Sigmoid colon (tissue), 7 donors: ENCODE measurements around the gene SKAP1. TPM values are rescaled to one million over a fixed set of nuclear protein-coding genes. Genes with fewer than 3 reads are reported as not detected.

Experiments used
- DNase-seq: peaks from one replicate; pipeline ENCODE4 v3.0.0-alpha.2; 2019
- H3K27ac ChIP-seq, 4 donors: fragments of 200-600 bp; sonication (generic); one replicate each; pipeline ENCODE4 v1.5.1; 2016 to 2019; ENCODE audit warnings: mild to moderate bottlenecking in 1 of 4
- H3K27me3 ChIP-seq, 3 donors: fragments of 200-600 bp; sonication (generic); one replicate each; pipeline ENCODE4 v1.5.1; 2019; ENCODE audit warnings: mild to moderate bottlenecking in 1 of 3
- H3K36me3 ChIP-seq, 4 donors: fragments of 200-600 bp; sonication (generic); one replicate each; pipeline ENCODE4 v1.5.1; 2016 to 2019
- H3K4me1 ChIP-seq, 4 donors: fragments of 200-600 bp; sonication (generic); one replicate each; pipeline ENCODE4 v1.5.1; 2017 to 2019
- H3K4me3 ChIP-seq, 4 donors: fragments of 200-600 bp; sonication (generic); one replicate each; pipeline ENCODE4 v1.5.1; 2017 to 2019; ENCODE audit warnings: mild to moderate bottlenecking in 2 of 4, moderate library complexity in 1 of 4
- H3K9me3 ChIP-seq, 4 donors: fragments of 200-600 bp in 3 of 4; sonication (generic) in 3 of 4; one replicate each; pipeline versions ENCODE4 v1.5.1 to v1.6.1; 2013 to 2019
- EP300 ChIP-seq, 4 donors: sonication (generic); formaldehyde crosslinking; IDR thresholded peaks; one replicate each; pipeline ENCODE4 v1.6.1; 2017; ENCODE audit warnings: antibody characterized with exemption in 4 of 4
- POLR2A ChIP-seq, 2 donors: fragments of 450-650 bp; IDR thresholded peaks; one replicate each; pipeline ENCODE4 v1.6.1; 2016; ENCODE audit warnings: antibody characterized with exemption in 2 of 2, mild to moderate bottlenecking in 2 of 2, moderate library complexity in 2 of 2
- POLR2AphosphoS5 ChIP-seq, 4 donors: sonication (generic); formaldehyde crosslinking; IDR thresholded peaks; one replicate each; pipeline ENCODE4 v1.6.1; 2017; ENCODE audit warnings: antibody characterized with exemption in 4 of 4
- WGBS, 2 donors: extraction: QIAGEN DNeasy Blood & Tissue Kit; methylation state at CpG; one replicate each; pipeline ENCODE4 v1.1.7; 2013; 5-methylcytosine and 5-hydroxymethylcytosine counted together
- intact Hi-C: fragments of 100-400 bp; cut with DNase I; formaldehyde crosslinking; loops from one replicate; pipeline ENCODE4 v1.15.1; 2023
- polyA plus RNA-seq, 3 donors: library from polyadenylated mRNA; stranded (reverse); fragments of 200-250 nt; gene quantifications; one replicate each; pipeline ENCODE4 v1.2.3, GENCODE V29; 2013
- total RNA-seq, 4 donors: library from RNA; depleted of rRNA; stranded (reverse); fragments of >200 nt; gene quantifications; one replicate each; pipeline ENCODE4 v1.1.0, GENCODE V29; 2016
- TF ChIP-seq, protein P1 (sequence below), 4 experiments: fragments of 450-650 bp in 3 of 4; fragments of 200-600 bp in 1 of 4; IDR thresholded peaks; one replicate each; pipeline ENCODE4 v1.5.1; 2016 to 2019; ENCODE audit warnings: antibody characterized with exemption in 4 of 4, mild to moderate bottlenecking in 3 of 4, moderate library complexity in 2 of 4
- donor health status: healthy with polysubstance abuse.
- donor health status: Bipolar disorder and iron deficiency.
- donor health status: healthy.

SKAP1 gene
- total and polyA plus RNA-seq, 7 donors: 0.36 to 10.3 (median 1.4) TPM; not detected in 1

DNA sequence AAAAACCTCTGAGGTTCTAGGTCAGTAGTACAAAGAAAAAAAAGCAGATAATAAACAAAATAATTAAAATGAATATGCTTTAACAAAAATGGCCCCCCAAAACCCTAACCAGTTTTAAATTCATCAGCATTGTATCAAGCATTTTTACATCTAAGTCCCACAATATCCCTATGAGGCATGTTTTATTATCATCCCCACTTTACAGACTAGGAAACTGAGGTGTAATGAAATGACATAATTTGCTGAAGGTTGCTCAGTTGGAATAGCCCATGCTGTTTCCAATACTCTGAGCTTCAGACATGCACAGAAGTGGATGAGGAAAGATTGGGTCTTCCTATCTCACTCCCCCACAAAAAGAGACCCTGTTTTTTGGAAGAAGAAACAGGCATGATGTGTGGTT lies 234.1 kb downstream of the SKAP1 start:
- intact Hi-C loops: no loop called here
- Histone ChIP-seq H3K27me3 (peaks cover 0 to 28% (median 0%) of the 10 kb centered on the region in 3 donors), H3K36me3 (no peaks in the 10 kb centered on the region), H3K4me3 (no peak overlapping the region), H3K27ac (no peak overlapping the region), H3K9me3 (no peaks in the 10 kb centered on the region), H3K4me1 (no peaks in the 10 kb centered on the region)
- TF ChIP-seq EP300 (IDR thresholded peaks at IDR 0.05): no peak
- DNase-seq: no peak

- intact Hi-C loops: no loop called here
- Histone ChIP-seq H3K9me3 (no peaks in the 10 kb centered on the region), H3K36me3 (no peaks in the 10 kb centered on the region), H3K4me3 (no peak overlapping the region), H3K27ac (no peak overlapping the region), H3K4me1 (no peaks in the 10 kb centered on the region), H3K27me3 (peaks cover 0 to 34% (median 0%) of the 10 kb centered on the region in 3 donors)
- WGBS, 2 donors: 57 to 74% methylated on average over 5 of the region's 5 CpGs
- TF ChIP-seq EP300 (IDR thresholded peaks at IDR 0.05): no peak
- TF ChIP-seq, protein P1, sequence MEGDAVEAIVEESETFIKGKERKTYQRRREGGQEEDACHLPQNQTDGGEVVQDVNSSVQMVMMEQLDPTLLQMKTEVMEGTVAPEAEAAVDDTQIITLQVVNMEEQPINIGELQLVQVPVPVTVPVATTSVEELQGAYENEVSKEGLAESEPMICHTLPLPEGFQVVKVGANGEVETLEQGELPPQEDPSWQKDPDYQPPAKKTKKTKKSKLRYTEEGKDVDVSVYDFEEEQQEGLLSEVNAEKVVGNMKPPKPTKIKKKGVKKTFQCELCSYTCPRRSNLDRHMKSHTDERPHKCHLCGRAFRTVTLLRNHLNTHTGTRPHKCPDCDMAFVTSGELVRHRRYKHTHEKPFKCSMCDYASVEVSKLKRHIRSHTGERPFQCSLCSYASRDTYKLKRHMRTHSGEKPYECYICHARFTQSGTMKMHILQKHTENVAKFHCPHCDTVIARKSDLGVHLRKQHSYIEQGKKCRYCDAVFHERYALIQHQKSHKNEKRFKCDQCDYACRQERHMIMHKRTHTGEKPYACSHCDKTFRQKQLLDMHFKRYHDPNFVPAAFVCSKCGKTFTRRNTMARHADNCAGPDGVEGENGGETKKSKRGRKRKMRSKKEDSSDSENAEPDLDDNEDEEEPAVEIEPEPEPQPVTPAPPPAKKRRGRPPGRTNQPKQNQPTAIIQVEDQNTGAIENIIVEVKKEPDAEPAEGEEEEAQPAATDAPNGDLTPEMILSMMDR (IDR thresholded peaks at IDR 0.05): no peak
- no peak for TF ChIP-seq POLR2AphosphoS5 (IDR thresholded peaks at IDR 0.05)
- TF ChIP-seq POLR2A (IDR thresholded peaks at IDR 0.05): no peak
- DNase-seq: no peak
Observed at GRCh38 chr17:48194097-48194550, 235.9 kb downstream of the SKAP1 start.

- intact Hi-C loops: no loop called here
- Histone ChIP-seq H3K9me3 (no peaks in the 10 kb centered on the region), H3K36me3 (no peaks in the 10 kb centered on the region), H3K27me3 (peaks cover 0 to 40% (median 0%) of the 10 kb centered on the region in 3 donors), H3K4me3 (no peak overlapping the region), H3K27ac (no peak overlapping the region), H3K4me1 (no peaks in the 10 kb centered on the region)
- WGBS, 2 donors: 71 to 76% methylated on average over 4 of the region's 4 CpGs
- TF ChIP-seq, protein P1 (IDR thresholded peaks at IDR 0.05): no peak
- no peak for DNase-seq
Observed at GRCh38 chr17:48192321-48192731, 237.7 kb downstream of the SKAP1 start.

- no peak overlapping the region for H3K27ac ChIP-seq
- no peaks in the 10 kb centered on the region for H3K4me1 ChIP-seq
- 90 to 96% methylated on average over 1 of the region's 1 CpG for WGBS, 2 donors
- H3K27me3 ChIP-seq: peaks cover 0 to 34% (median 0%) of the 10 kb centered on the region in 3 donors
- no peaks in the 10 kb centered on the region for H3K36me3 ChIP-seq
- TF ChIP-seq EP300 (IDR thresholded peaks at IDR 0.05) (no peak), POLR2A (IDR thresholded peaks at IDR 0.05) (no peak), POLR2AphosphoS5 (IDR thresholded peaks at IDR 0.05) (no peak)
- TF ChIP-seq, protein P1 (IDR thresholded peaks at IDR 0.05): no peak
- intact Hi-C loops: no loop called here
- no peak overlapping the region for H3K4me3 ChIP-seq
- no peaks in the 10 kb centered on the region for H3K9me3 ChIP-seq
- DNase-seq: no peak
Observed at GRCh38 chr17:48191362-48191761, 238.7 kb downstream of the SKAP1 start.

DNA sequence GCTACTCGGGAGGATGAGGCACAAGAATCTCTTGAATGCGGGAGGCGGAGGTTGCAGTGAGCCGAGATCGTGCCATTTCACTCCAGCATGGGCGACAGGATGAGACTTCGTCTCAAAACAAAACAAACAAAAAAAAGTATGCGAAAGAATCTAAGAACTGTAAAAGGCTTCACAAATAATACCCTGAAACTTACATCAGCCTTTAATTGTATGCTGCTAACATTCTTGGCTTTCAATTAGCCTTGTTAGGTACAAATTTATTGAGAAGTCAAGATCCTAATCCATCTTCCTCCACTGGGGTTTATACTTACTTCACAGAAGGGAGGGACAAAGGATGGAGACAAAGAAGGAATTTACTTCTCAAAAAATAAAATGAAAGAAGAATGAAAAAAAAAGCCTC lies 239.1 kb downstream of the SKAP1 start:
- intact Hi-C loops: no loop called here
- Histone ChIP-seq H3K9me3 (no peaks in the 10 kb centered on the region), H3K4me3 (no peak overlapping the region), H3K27ac (no peak overlapping the region), H3K4me1 (no peaks in the 10 kb centered on the region), H3K36me3 (no peaks in the 10 kb centered on the region), H3K27me3 (peaks cover 0 to 36% (median 0%) of the 10 kb centered on the region in 3 donors)
- DNase-seq: no peak
- WGBS, 2 donors: 95 to 96% methylated on average over 8 of the region's 8 CpGs
- no peak for TF ChIP-seq EP300 (IDR thresholded peaks at IDR 0.05)
- TF ChIP-seq, protein P1 (IDR thresholded peaks at IDR 0.05): no peak
- TF ChIP-seq POLR2A (IDR thresholded peaks at IDR 0.05): no peak
- no peak for TF ChIP-seq POLR2AphosphoS5 (IDR thresholded peaks at IDR 0.05)
